HepG2 (cell line): ENCODE measurements around the gene ATRIP. TPM values are rescaled to one million over a fixed set of nuclear protein-coding genes. Genes with fewer than 3 reads are reported as not detected.

Experiments
- CENPX ChIP-seq: sonication (generic); formaldehyde crosslinking; IDR thresholded peaks from 2 replicates; pipeline ENCODE4 v1.9.0; 2021; ENCODE audit warnings: mild to moderate bottlenecking, missing genetic modification reagents, moderate library complexity
- ESRRA ChIP-seq: sonication (generic); formaldehyde crosslinking; IDR thresholded peaks from 2 replicates; pipeline ENCODE4 v1.5.1; 2020; ENCODE audit warnings: mild to moderate bottlenecking, low read depth, missing genetic modification reagents
- FOXK2 ChIP-seq: fragments of 450-650 bp; IDR thresholded peaks from 2 replicates; pipeline ENCODE4 v1.6.1; 2016
- HNRNPH1 ChIP-seq: fragments of 200-400 bp; formaldehyde crosslinking; optimal IDR thresholded peaks from 2 replicates; pipeline ENCODE3; 2017; ENCODE audit warnings: mild to moderate bottlenecking, low read depth, low read length
- ISL2 ChIP-seq: sonication (generic); formaldehyde crosslinking; IDR thresholded peaks from 2 replicates; pipeline ENCODE4 v1.5.0; 2020; ENCODE audit warnings: missing genetic modification reagents
- KAT2B ChIP-seq: fragments of 150-350 bp; IDR thresholded peaks from 2 replicates; pipeline ENCODE4 v1.6.1; 2014; ENCODE audit warnings: low read depth, low read length, borderline replicate concordance
- KLF16 ChIP-seq, 2 experiments: sonication (generic) in 1 of 2; formaldehyde crosslinking in 1 of 2; IDR thresholded peaks; 2 replicates each; pipeline versions ENCODE4 v1.6.1 to v1.8.0; 2016 to 2023; ENCODE audit warnings: missing genetic modification reagents in 2 of 2, missing compliant biosample characterization in 1 of 2
- MXD1 ChIP-seq: sonication (generic); formaldehyde crosslinking; IDR thresholded peaks from 2 replicates; pipeline ENCODE4 v1.4.0; 2020; ENCODE audit warnings: mild to moderate bottlenecking, missing genetic modification reagents
- NFATC3 ChIP-seq: sonication (generic); formaldehyde crosslinking; IDR thresholded peaks from 2 replicates; pipeline ENCODE4 v1.5.1; 2020; ENCODE audit warnings: mild to moderate bottlenecking, missing genetic modification reagents
- NFIC ChIP-seq: IDR thresholded peaks from 2 replicates; pipeline ENCODE4 v1.6.1; 2012; ENCODE audit warnings: mild to moderate bottlenecking, low read length, inconsistent platforms
- NR0B2 ChIP-seq: sonication (generic); formaldehyde crosslinking; IDR thresholded peaks from 2 replicates; pipeline ENCODE4 v1.4.0; 2020; ENCODE audit warnings: mild to moderate bottlenecking, missing genetic modification reagents
- PHF5A ChIP-seq: IDR thresholded peaks from one replicate; pipeline ENCODE4 v1.6.1; 2018; ENCODE audit warnings: low read depth, missing genetic modification reagents; ENCODE audit not compliant: unreplicated experiment
- PLRG1 ChIP-seq: fragments of 450-650 bp; conservative IDR thresholded peaks from 2 replicates; pipeline ENCODE4 v1.6.1; 2016
- RAD21 ChIP-seq: fragments of 450-650 bp; formaldehyde crosslinking; IDR thresholded peaks from 2 replicates; pipeline ENCODE4 v1.5.0; 2020; ENCODE audit warnings: mild to moderate bottlenecking
- REL ChIP-seq: sonication (generic); formaldehyde crosslinking; conservative IDR thresholded peaks from 2 replicates; pipeline ENCODE4 v1.8.0; 2022; ENCODE audit warnings: mild to moderate bottlenecking, missing genetic modification reagents, moderate library complexity
- REPIN1 ChIP-seq: sonication (generic); formaldehyde crosslinking; IDR thresholded peaks from 2 replicates; pipeline ENCODE4 v1.8.0; 2022; ENCODE audit warnings: missing genetic modification reagents, low read depth, mild to moderate bottlenecking, borderline replicate concordance
- SAFB2 ChIP-seq: sonication (generic); formaldehyde crosslinking; IDR thresholded peaks from 2 replicates; pipeline ENCODE4 v1.5.1; 2020; ENCODE audit warnings: missing genetic modification reagents, low read depth, mild to moderate bottlenecking, borderline replicate concordance
- ZBTB1 ChIP-seq: sonication (generic); formaldehyde crosslinking; IDR thresholded peaks from 2 replicates; pipeline ENCODE4 v1.4.0; 2020; ENCODE audit warnings: missing genetic modification reagents, borderline replicate concordance
- ZNF142 ChIP-seq: sonication (generic); formaldehyde crosslinking; IDR thresholded peaks from 2 replicates; pipeline ENCODE4 v1.4.0; 2020; ENCODE audit warnings: missing genetic modification reagents
- ZNF674 ChIP-seq: sonication (generic); formaldehyde crosslinking; IDR thresholded peaks from 2 replicates; pipeline ENCODE4 v1.5.0; 2020; ENCODE audit warnings: low read depth, mild to moderate bottlenecking, missing genetic modification reagents
- ZNF678 ChIP-seq: sonication (generic); formaldehyde crosslinking; IDR thresholded peaks from 2 replicates; pipeline ENCODE4 v1.4.0; 2020; ENCODE audit warnings: mild to moderate bottlenecking, missing genetic modification reagents
- ZNF83 ChIP-seq: sonication (generic); formaldehyde crosslinking; IDR thresholded peaks from 2 replicates; pipeline ENCODE4 v1.4.0; 2020; ENCODE audit warnings: missing genetic modification reagents, mild to moderate bottlenecking, borderline replicate concordance
- polyA plus RNA-seq, 8 experiments: library from polyadenylated mRNA; depleted of rRNA in 3 of 8; stranded (reverse) in 7 of 8; unstranded in 1 of 8; fragments of >200 nt; fragmentation: Illumina TruSeq in 4 of 8; extraction: Trizol in 4 of 8; gene quantifications; 2 replicates each; pipeline versions ENCODE4 v1.2.1 to v1.2.3, GENCODE V29; 2011 to 2016; ENCODE audit warnings: low read depth in 4 of 8, missing spikeins in 1 of 8, mixed read lengths in 1 of 8; ENCODE audit not compliant: insufficient read depth in 1 of 8
- total RNA-seq, 5 experiments: library from RNA; depleted of rRNA; stranded (reverse); fragments of >200 nt; fragmentation: Illumina TruSeq; extraction: Trizol; gene quantifications; 2 replicates each; pipeline ENCODE4 v1.2.3, GENCODE V29; 2016; ENCODE audit warnings: low read depth in 1 of 5

ATRIP gene
- total and polyA plus RNA-seq, 2 of the 13 experiments (the other 11 are each of a cell fraction or from before 2014, with no cell fraction given), result 5.1 to 12.5 TPM

- TF ChIP-seq ZNF142 (CRISPR knock-in tag) (no peak), SAFB2 (CRISPR knock-in tag) (peak; percentile 59; the same call in 1 of the 2 replicates), KLF16 (CRISPR knock-in tag; IDR thresholded peaks at IDR 0.05) (peak in 1 of 2 experiments; percentile 65; a peak in 1 of 4 replicates), ESRRA (CRISPR knock-in tag) (no peak), ZBTB1 (no peak), FOXK2 (peak; percentile 43; the same call in 1 of the 2 replicates), NFIC (no peak), NR0B2 (CRISPR knock-in tag) (no peak), HNRNPH1 (no peak), PHF5A (CRISPR knock-in tag) (peak; percentile 72), ZNF674 (no peak), CENPX (CRISPR knock-in tag) (no peak), ZNF83 (CRISPR knock-in tag) (no peak), RAD21 (CRISPR knock-in tag) (peak; percentile 98), NFATC3 (CRISPR knock-in tag) (0 out of 2 replicates have a peak, but pooled peaks have one; percentile 68), REPIN1 (CRISPR knock-in tag) (peak; percentile 75; the same call in 1 of the 2 replicates), REL (CRISPR knock-in tag) (no peak), ZNF678 (CRISPR knock-in tag) (no peak), ISL2 (CRISPR knock-in tag) (no peak; the same call in 1 of the 2 replicates), MXD1 (CRISPR knock-in tag) (no peak), KAT2B (no peak), PLRG1 (no peak)
Observed at GRCh38 chr3:48465531-48466378, 19.2 kb downstream of the ATRIP start (continued).
